ENCODE results near the gene INPP4A.

Gene INPP4A

GRCh38 chr2:98438190-98439133, 6.2 kb upstream of the INPP4A start:
- DNase-seq = no peak

GRCh38 chr2:98441706-98442450, 2.8 kb upstream of the INPP4A start:
- no peak for DNase-seq

GRCh38 chr2:98442488-98442887, 2.2 kb upstream of the INPP4A start:
- DNase-seq = no peak

DNA sequence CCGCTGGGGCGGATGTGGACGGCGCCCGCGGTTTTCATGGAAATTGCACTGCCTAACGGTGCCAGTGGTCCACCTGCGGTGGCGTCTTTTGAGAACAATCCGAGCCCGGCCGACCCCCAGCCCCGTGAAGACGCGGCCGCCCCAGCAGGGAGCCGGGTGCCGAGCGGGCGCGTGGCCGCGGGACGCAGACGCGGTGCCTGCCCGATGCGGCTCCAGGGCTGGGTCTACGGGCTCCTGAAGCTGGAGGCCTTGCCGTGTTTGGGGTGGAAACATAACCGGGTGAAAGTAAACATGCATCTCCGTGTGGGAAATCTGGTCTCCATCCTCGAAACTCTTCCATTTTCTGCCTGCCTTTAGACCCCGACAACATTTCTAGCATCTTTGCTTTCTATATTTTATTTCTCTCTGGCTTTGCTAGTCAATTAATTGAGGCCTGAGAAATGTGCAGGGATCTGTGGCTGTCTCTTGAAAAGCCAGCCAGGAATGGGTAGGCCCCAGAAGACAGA, 572 bp downstream of the INPP4A start:
- DNase-seq = peak; percentile 61

GRCh38 chr2:98445683-98446581, 1.3 kb downstream of the INPP4A start:
- DNase-seq = no peak

DNA sequence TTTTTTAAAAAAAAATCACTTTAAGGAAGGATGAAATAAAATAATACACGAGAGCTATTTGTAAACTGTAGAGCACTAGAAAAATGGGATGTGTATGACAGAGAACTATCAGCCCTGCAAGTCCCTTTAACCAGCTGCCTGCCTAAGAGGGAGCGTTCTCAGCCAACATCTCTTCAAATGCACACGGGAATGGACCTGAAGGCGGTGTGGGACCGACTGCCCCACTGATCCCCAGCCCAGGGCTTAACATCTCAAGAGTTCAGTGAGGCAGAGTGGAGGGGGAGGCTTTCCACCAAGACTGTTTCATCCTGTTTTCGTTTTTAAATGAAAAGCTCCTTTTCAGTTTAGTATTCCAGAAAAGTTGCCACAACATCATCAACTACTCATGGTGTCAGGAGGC, 2.2 kb downstream of the INPP4A start:
- no peak for DNase-seq

DNA sequence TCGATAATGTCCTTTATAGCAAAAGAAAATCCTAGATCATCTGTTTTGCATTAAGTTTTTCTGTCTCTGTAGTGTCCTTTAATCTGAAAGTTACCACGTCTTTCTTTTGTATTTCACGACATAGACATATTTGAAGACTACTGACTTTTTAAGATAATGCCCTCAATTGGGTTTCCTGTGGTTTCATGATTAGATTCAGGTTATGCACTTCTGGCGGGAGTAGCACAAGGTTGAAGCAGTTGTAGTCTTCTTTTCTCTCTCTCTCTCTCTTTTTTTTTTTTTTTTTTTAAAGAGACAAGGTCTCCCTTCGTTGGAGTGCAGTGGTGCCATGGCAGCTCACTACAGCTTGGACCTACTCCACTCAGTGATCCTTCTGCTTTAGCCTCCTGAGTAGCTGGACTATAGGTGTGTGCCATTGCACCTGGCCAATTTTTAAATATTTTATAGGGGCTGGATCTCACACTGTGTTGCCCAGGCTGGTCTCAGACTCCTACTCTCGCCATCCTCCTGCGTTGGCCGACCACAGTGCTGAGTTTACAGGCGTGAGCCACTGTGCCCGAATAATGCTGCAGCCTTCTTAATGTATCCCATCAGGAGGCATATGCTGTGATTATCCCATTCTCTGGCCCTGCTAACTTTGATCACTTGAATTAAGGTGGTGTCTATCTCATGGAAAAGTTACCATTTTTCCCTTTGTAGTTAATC, 3.9 kb downstream of the INPP4A start:
- no peak for DNase-seq

DNA sequence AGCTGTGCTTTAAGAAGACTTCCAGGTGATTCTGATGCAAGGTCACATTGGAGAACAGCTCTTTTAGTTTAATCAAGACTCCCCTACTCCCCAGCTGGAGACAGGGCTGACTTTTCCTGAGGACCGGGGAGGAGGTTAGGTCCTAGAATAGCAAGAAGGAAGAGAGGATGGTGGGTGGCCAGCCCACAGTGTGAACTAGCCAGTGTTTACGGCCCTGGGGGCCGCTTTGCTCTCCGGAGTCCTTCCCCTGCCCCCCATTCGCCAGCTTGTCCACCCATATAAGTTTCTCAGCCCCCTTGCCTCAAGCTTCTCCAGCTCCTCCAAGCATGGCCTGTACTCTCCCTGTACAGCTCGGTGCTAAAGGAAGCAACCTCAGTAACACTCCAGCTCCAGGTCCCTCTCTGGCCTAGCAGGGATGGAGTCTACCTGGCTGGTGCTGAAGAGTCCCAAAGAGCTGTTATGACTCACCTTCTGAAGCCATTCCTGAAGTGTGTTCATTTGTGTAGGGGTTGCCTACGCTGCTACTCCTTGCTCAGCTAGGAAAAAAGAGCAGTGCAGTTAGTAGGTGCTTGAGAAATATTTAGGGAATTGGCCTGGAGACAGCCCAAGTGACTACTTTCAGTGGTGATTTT, 7.9 kb downstream of the INPP4A start:
- no peak for DNase-seq

DNA sequence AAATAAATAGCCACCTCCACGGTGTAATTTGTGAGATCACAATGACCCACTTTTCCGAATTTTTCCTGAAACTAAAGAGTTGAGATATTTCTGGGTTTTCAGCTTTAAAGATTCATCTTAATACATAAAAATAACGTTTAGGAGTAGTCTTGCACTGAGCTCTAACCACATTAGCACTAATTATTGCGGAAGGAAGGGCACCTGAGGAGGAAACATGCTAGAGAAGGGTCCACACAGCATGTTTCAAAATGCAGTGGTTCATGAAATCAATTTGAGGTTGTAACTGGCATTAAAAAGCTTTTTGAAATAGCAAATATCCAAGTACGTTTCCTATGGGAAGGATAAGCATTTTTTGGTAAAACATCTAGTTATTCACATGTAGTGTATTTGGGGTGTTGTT, 8.4 kb downstream of the INPP4A start:
- DNase-seq = no peak

DNA sequence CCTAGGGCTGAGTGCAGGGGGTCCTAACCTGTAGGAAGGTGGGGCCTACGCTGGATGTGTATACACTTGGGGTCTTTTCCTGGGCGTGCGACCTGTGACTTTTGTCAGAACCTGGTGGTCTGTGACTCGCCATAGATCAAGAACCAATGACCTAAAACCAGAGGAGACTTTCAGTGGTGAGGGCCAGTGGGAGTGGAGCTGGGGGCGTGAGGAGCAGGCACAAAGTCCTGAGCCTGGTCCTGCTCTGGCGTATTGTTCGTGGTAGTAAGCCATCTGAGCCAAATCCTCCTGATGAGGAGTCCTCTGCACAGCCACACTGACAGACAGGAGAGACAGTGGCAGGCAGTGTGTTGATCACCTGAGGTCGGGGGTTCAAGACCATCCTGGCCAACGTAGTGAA, 8.9 kb downstream of the INPP4A start:
- DNase-seq = no peak

DNA sequence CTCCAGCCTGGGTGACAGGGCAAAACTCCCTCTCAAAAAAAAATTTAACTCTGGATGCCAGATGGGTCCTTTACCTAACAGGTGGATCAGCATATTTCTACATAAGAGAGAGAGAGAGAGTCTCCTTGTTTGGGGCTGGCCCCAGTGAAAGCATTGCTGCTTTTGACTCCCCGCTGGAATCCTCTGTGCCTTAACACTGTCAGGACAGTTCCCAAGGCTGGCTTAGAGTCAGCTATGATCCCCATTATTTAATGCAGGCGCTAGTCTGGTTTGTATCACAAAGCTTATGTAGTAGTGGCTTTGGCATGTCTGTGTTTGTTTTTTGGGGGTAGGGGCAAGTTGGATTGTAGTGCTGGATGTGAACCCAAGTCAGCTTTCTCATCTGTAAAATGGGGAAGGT, 9.4 kb downstream of the INPP4A start:
- DNase-seq = no peak

DNA sequence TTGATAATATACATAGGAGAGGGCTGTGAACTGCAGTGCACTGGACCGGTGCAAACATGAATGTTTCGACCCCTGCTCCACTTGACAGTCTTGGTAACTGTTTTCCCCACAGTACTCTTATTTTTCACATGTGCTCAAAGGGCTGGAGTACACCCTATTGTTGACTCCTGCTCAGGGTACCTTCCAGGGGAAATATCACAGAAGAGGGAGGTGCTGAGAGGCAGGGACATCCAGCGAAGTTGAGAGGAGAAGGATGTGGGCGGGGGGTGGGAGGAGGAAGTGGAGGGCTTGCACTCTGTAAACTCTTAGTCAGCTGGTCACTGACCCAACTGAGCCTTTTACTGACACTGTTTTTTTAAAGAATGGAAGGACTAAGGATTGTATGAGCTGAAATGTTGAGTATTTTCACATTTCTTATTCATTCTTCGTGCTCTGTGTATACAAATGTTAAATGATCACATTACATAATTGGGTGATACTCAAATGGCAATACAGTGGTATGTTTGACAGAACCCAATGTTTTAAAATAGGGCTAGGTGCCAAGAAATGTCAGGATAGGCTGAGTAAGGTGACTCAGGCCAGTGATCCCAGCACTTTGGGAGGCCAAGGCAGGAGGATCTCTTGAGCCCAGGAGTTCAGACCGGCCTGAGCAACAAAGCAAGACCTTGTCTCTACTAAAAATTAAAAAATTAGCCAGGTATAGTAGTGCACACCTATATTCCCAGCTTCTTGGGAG, 10.0 kb downstream of the INPP4A start:
- no peak for DNase-seq

GRCh38 chr2:98455494-98455976, 10.9 kb downstream of the INPP4A start:
- no peak for DNase-seq

DNA sequence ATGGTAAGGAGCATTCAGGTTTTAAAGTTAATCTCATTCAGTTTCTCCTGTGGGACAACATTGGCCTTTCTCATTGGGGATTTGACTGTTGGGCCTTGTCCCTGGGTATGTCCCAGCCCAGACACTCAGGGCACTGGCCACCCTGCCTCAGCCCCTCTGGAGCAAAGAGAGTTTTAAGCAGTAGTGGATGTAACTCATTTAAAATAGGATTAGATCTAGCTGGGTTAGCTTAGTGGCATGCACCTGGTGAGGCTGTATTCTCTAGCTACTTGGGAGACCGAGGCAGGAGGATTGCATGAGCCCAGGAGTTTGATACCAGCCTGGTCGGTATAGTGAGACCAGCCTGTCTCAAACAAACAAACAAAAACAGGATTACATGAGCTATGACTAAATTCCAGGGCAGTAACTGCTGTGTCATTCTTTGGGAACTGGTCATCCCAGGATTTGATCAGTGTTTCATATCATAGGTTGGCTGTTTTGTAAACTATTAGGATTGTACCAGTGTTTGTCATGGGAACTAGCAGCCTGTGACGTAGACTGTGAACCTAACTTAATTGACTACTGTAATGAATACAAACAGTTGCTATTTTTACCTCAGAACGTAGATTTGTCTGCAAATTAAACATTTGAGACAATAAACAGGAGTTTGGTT, 12.5 kb downstream of the INPP4A start:
- no peak for DNase-seq

DNA sequence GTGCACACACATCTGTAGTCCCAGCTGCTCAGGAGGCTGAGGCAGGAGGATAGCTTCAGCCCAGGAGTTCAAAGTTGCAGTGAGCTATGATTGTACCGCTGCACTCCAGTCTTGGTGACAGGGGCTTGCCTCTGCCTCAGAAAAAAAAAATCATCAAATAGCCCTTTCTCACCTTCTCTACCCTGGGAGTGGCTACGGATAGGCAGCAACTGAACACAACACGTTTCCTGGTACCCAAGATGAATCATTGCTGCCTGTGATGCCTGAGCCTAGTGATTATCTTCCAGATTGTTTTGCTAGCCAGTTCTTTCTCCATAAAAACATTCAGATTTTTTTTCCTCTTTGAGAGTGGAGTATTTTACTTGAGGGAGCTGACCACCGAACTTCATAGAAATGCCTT, 13.5 kb downstream of the INPP4A start:
- DNase-seq = no peak

GRCh38 chr2:98458667-98459380, 14.2 kb downstream of the INPP4A start:
- DNase-seq = no peak

DNA sequence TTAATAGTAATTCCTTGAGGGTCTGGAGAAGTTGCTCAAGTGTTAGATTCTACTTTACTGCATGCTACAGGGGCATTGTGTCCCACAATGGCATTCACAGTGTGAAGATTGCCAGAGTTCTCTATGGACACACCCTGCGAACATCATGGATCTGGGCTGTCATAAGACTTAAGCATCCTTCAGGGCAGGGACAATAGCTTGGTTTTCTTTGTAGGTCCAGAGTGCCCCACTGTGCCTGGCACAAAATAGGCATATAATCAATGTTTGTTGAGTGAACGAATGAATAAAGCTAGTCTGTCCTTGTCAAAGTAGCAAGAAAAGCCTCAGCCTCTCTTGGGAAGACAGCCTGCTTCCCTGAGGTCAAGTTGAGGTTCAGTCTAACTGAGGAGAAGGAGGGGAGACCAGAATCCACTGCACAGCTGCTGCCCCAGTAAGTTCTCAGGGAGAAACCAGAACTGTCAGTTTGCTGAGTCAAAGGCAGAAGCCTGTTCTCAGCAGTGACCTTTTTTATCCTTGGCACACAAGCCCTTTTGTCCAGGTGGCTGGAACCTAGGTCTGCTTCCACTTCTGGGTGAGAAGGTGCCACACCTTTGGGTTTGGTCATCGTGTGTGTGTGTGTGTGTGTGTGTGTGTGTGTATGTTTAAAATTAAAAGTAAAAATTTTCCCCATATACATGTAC, 15.0 kb downstream of the INPP4A start:
- no peak for DNase-seq

- DNase-seq = no peak
These were observed 16.2 kb downstream of the INPP4A start for GRCh38 chr2:98460573-98461497.
